Activated T-cell treated with anti-CD3 and anti-CD28 coated beads for 24 hours (primary cell): ENCODE results near the gene CLK1.
A peak's percentile ranks its signal among the peaks of the same experiment; 100 is the strongest.

Experiments
- DNase-seq: peaks from one replicate; pipeline ENCODE4 v3.0.0-alpha.2; 2020; ENCODE audit warnings: low read depth

CLK1 gene

GRCh38 chr2:200811333-200812121 is 52.9 kb downstream of the CLK1 start, which contains the start of gene BZW1:
Gene BZW1, plus strand, starts transcription at chr2:200811910. Its CDS starts 1,308 bp downstream, at chr2:200813218.
- DNase-seq: peak; percentile 93

- no peak for DNase-seq
These were observed 53.5 kb downstream of the CLK1 start for GRCh38 chr2:200810998-200811332.

DNA sequence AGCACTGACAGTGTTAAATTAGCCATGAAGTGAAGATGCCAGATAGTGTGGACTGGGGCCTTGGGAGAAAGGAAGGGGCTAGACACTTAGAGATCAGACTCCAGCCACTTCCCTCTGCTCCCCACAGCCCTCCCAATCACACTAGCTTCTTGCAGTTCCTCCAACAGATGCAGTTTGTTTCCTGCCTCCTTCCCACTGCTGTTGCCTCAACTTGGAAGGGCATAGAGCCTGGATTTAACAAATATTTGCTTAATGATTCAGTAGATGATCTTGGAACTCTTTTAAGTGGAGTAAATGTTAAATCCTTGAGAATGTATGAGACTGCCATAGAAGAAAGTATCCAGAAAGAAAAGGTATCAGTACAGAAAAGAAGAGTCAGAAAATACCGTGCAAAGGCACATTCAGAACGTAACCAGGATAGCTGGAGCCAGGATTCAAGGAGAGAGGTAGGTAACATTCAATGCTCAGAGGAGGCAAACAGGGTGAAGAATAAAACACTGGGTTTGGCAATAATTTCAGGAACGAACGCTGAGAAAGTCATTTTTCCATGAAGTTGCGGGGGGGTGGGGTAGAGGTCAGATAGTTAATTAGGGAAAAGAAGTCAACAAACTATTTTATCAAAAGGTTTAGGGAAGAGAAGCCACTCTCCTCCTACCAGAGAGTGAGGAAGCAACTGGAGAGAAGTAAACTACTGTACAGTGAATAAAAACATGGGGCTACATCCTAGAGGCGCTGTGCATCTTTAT is 54.0 kb downstream of the CLK1 start:
- no peak for DNase-seq

DNA sequence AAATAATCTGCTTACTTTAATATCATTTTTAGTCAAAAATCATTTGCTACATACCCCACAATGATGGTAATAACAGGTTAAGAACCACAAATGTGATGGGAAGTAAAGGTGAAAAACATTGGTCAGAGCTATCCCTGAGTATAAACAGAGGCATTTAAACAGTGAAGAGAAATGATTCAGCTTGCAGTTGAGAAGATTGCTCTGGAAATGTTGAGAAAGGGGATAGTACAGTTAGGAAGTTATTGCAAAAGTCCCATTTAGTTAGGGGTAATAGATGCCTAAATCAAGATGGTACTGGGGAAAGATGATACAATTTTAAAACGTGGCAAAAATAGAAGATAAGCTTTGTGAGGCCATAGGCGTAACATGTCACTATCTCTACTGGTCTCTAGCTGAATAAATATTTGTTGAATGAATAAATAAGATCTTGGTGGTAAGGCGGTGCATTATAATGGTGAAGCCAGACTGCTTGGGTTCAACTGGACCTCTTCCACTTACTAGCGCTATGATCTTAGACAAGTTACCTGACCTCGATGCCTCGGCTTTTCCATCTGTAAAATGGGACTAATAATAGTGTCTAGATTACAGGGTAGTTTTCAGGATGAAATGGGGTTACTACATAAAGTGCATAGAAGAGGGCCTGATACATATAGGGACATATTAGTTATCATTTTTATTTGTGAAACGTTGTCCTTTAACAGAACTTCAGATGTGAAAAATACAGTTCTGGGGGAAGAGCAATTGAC is 54.8 kb downstream of the CLK1 start:
- DNase-seq: no peak
